Activated CD4-positive, alpha-beta T cell treated with anti-CD3 and anti-CD28 coated beads, Interleukin-2, amount 10 ng/mL, durations not matched to agents 24 days and 14 days (primary cell): ENCODE data around the gene GPR171. TPM values are rescaled to one million over a fixed set of nuclear protein-coding genes. Genes with fewer than 3 reads are reported as not detected.
"Not testable (repeated sequence)": the region's sequence is repeated elsewhere in the genome, so short reads cannot be mapped to it uniquely, and the experiment has no call there.

Experiments
- DNase-seq: peaks from one replicate; pipeline ENCODE4 v3.0.0; 2022
- H3K27ac Mint-ChIP-seq: one replicate; pipeline ENCODE4 v1.8.0; 2022; ENCODE audit warnings: mild to moderate bottlenecking, mixed read lengths
- H3K27me3 Mint-ChIP-seq: one replicate; pipeline ENCODE4 v1.8.0; 2022; ENCODE audit warnings: mixed read lengths
- H3K36me3 Mint-ChIP-seq: one replicate; pipeline ENCODE4 v1.8.0; 2022; ENCODE audit warnings: low read depth, mild to moderate bottlenecking, mixed read lengths
- H3K4me1 Mint-ChIP-seq: one replicate; pipeline ENCODE4 v1.8.0; 2021; ENCODE audit warnings: mixed read lengths
- H3K4me3 Mint-ChIP-seq: one replicate; pipeline ENCODE4 v1.8.0; 2022; ENCODE audit warnings: mild to moderate bottlenecking, moderate library complexity, mixed read lengths
- H3K9me3 Mint-ChIP-seq: one replicate; pipeline ENCODE4 v1.8.0; 2021; ENCODE audit warnings: mixed read lengths
- intact Hi-C: fragments of 100-400 bp; cut with micrococcal nuclease; formaldehyde crosslinking; loops from one replicate; pipeline ENCODE4 v1.15.1; 2023
- total RNA-seq: library from RNA; stranded (reverse); gene quantifications from 2 replicates; pipeline ENCODE4 v1.2.3, GENCODE V29; 2022

Gene GPR171
- 159 and 164 TPM in 2 replicates for total RNA-seq

DNA sequence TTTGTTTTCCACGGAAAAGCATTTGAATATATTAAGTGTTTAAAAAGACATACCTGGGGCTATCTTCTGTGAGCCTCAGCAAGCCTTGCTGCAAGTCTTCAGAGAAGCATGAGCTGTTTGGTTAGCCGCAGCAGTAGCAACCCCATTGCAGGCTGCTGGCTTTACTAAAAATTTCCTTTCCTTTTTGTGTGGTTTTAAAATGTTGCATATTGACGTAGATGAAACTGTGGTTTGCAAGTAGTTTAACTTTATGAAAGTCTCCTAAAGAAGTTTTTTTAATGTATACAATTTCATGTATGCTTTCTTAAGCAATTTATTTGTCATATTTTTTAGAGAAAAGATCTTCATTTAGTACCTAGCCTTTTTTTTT, at the start of gene GPR171:
Gene GPR171 (minus strand): TSS at position 166 of the 370 bp plus-strand sequence. CDS start 3,830 bp downstream, outside the sequence.
- Mint-ChIP-seq H3K4me3 (peak within 1 kb of the TSS; percentile 89), H3K27ac (peak within 1 kb of the TSS; percentile 99), H3K36me3 (peaks cover 47% of the 10 kb centered on the region), H3K9me3 (no peaks in the 10 kb centered on the region), H3K27me3 (no peaks in the 10 kb centered on the region), H3K4me1 (peaks cover 52% of the 10 kb centered on the region)
- intact Hi-C loops = loop anchor here (1.0 to 5.0 kb wide), 11 partner anchors 8 to 1099 kb away; partner anchors contain the start of genes EIF2A, SELENOT, SERP1 and TSC22D2
- DNase-seq = peak; percentile 93

DNA sequence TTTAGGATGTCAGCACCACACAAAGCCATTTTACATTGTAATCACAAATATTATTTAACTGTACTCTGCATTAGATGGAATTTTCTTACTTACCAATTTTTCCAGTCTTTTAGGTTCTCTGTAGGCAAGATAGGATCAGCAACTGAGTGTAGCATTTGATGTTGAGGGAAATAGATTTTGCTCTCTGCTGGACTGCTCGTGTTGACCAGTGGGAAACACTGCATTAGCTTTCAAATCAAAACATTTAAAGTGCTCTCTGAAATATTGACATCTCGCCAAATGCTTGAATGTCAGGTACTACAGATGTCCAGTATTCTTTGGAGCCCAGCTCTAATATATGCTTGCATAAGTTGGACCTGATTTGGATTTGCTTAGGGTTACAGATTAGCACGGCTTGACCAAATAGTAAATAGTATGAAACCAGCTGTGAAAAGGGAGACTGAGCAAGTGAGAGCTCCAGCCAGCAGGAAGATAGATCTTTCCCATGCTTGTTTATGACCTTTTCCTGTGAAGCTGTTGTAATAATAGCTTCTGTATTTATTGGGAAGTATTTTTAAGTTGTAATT, 45.8 kb upstream of the GPR171 start:
- Mint-ChIP-seq H3K4me3 (no peak overlapping the region), H3K4me1 (no peaks in the 10 kb centered on the region), H3K27me3 (peaks cover 40% of the 10 kb centered on the region), H3K9me3 (peaks cover 5% of the 10 kb centered on the region), H3K27ac (no peak overlapping the region), H3K36me3 (no peaks in the 10 kb centered on the region)
- intact Hi-C loops = no loop called here
- DNase-seq = no peak

DNA sequence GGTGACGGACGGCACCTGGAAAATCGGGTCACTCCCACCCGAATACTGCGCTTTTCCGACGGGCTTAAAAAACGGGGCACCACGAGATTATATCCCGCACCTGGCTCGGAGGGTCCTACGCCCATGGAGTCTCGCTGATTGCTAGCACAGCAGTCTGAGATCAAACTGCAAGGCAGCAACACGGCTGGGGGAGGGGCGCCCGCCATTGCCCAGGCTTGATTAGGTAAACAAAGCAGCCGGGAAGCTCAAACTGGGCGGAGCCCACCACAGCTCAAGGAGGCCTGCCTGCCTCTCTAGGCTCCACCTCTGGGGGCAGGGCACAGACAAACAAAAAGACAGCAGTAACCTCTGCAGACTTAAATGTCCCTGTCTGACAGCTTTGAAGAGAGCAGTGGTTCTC, 39.0 kb upstream of the GPR171 start:
- intact Hi-C loops, H3K9me3 Mint-ChIP-seq, DNase-seq, H3K4me3 Mint-ChIP-seq, H3K27ac Mint-ChIP-seq, H3K36me3 Mint-ChIP-seq, H3K4me1 Mint-ChIP-seq, H3K27me3 Mint-ChIP-seq: not testable (repeated sequence)

GRCh38 chr3:151236736-151237135, 33.7 kb upstream of the GPR171 start:
- H3K27me3 Mint-ChIP-seq = no peaks in the 10 kb centered on the region
- no peaks in the 10 kb centered on the region for H3K9me3 Mint-ChIP-seq
- no peak overlapping the region for H3K4me3 Mint-ChIP-seq
- H3K4me1 Mint-ChIP-seq = peaks cover 5% of the 10 kb centered on the region
- DNase-seq = no peak
- no peak overlapping the region for H3K27ac Mint-ChIP-seq
- H3K36me3 Mint-ChIP-seq = no peaks in the 10 kb centered on the region
- intact Hi-C loops = no loop called here

- intact Hi-C loops = no loop called here
- no peak overlapping the region for H3K4me3 Mint-ChIP-seq
- H3K36me3 Mint-ChIP-seq = no peaks in the 10 kb centered on the region
- H3K27ac Mint-ChIP-seq = no peak overlapping the region
- H3K4me1 Mint-ChIP-seq = peaks cover 5% of the 10 kb centered on the region
- H3K9me3 Mint-ChIP-seq = no peaks in the 10 kb centered on the region
- DNase-seq = no peak
- no peaks in the 10 kb centered on the region for H3K27me3 Mint-ChIP-seq
Observed at GRCh38 chr3:151236316-151236715, 33.3 kb upstream of the GPR171 start.

DNA sequence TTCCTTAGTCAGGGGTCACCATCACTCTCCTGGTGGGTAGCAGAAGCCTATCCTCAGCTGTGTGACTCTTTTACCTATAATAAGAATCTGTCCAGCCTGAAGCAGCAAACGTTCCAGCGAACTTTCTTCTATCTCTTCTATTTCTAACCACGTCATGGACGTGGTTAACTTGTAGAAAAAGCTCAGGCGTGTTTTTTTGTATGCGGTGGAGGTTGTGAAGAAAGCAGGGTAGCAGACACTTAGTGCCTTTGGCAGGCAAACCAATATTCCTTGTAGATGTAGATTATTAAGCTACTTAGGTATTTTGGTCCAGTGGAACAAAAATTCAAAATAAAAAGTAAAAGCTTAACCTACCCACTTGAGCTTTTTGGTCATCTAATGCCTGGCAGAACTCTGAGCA, 31.8 kb upstream of the GPR171 start:
- H3K36me3 Mint-ChIP-seq = no peaks in the 10 kb centered on the region
- no peaks in the 10 kb centered on the region for H3K27me3 Mint-ChIP-seq
- H3K27ac Mint-ChIP-seq = no peak overlapping the region
- peaks cover 15% of the 10 kb centered on the region for H3K4me1 Mint-ChIP-seq
- no peak overlapping the region for H3K4me3 Mint-ChIP-seq
- H3K9me3 Mint-ChIP-seq = no peaks in the 10 kb centered on the region
- DNase-seq = no peak
- intact Hi-C loops = no loop called here

- peaks cover 24% of the 10 kb centered on the region for H3K4me1 Mint-ChIP-seq
- H3K27me3 Mint-ChIP-seq = no peaks in the 10 kb centered on the region
- intact Hi-C loops = no loop called here
- H3K36me3 Mint-ChIP-seq = no peaks in the 10 kb centered on the region
- no peak overlapping the region for H3K4me3 Mint-ChIP-seq
- peak; percentile 34 for DNase-seq
- H3K9me3 Mint-ChIP-seq = no peaks in the 10 kb centered on the region
- H3K27ac Mint-ChIP-seq = no peak overlapping the region
Observed at GRCh38 chr3:151232991-151233390, 30.0 kb upstream of the GPR171 start.

GRCh38 chr3:151232403-151232802, 29.4 kb upstream of the GPR171 start:
- H3K36me3 Mint-ChIP-seq, DNase-seq, H3K27ac Mint-ChIP-seq, H3K27me3 Mint-ChIP-seq, intact Hi-C loops, H3K9me3 Mint-ChIP-seq, H3K4me3 Mint-ChIP-seq: not testable (repeated sequence)
- peaks cover 30% of the 10 kb centered on the region for H3K4me1 Mint-ChIP-seq

- Mint-ChIP-seq H3K27ac (peak overlapping the region; percentile 44), H3K27me3 (no peaks in the 10 kb centered on the region), H3K4me1 (peaks cover 47% of the 10 kb centered on the region), H3K36me3 (peaks cover 4% of the 10 kb centered on the region), H3K9me3 (no peaks in the 10 kb centered on the region), H3K4me3 (peak overlapping the region; percentile 27)
- intact Hi-C loops = no loop called here
- DNase-seq = peak; percentile 68
Observed at GRCh38 chr3:151230646-151231045, 27.6 kb upstream of the GPR171 start.

DNA sequence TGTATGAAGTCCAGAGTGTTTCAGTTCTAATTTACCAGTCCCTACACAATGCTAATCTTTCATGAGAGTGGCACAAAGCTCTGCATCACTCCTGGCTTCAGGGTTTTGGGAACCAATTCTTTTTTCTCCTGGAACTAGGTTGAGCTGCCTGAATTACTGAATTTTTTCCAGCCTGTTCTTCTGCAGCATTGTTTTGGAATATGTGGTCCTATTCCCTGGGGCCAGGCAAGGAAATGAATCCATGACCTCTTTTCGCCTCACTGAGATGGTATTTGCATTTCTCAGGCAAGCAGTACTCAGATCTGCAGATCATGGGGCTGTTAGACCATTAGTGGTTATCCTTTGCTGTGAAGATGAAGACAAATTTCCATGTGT, 25.6 kb upstream of the GPR171 start:
- H3K4me1 Mint-ChIP-seq = peaks cover 56% of the 10 kb centered on the region
- H3K36me3 Mint-ChIP-seq = peaks cover 6% of the 10 kb centered on the region
- no peaks in the 10 kb centered on the region for H3K27me3 Mint-ChIP-seq
- peak overlapping the region; percentile 74 for H3K27ac Mint-ChIP-seq
- H3K4me3 Mint-ChIP-seq = peak overlapping the region; percentile 18
- H3K9me3 Mint-ChIP-seq = no peaks in the 10 kb centered on the region
- DNase-seq = no peak
- intact Hi-C loops = loop anchor here (5.0 kb wide), 1 partner anchor 689 kb away; no protein-coding TSS in a partner anchor

DNA sequence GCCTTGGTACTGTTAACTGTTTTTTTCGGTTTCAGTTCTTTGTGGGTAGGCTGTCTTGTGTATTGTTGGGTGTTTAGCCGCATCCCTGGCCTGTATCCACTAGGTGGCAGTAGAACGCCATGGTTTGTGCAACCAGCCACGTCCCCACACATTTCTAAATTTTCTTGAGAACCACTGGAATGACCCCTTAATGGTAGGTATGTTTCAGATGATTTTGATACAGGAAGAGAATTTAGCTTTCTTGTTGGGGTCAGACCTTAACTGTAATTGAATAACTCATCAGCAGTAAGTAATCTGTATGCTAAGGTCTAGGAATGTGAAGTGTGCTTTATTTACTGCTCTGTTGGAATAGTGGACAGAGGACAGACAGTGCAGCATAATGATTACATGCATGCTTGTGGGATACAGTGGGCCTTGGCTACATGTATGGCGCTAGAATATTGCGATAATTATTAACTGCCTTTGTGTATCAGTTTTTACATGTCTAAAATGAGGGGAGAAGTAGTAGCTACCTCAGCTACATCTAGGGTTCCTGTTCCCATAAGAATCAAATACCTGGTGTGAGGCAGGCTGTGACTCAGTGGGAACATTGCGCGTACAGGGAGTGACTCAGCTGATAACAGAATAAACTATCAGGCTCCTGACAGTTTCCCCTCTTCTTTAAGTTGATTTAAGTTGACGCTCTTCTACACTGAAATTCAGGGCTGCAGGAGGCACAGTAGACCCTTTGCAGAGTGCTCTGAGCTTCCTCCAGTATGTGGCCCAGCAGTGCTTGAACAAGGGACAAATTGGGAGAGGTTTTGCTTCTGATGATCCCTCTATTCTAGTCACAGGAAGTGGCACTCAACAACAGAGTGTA, 25.0 kb upstream of the GPR171 start:
- H3K9me3 Mint-ChIP-seq = no peaks in the 10 kb centered on the region
- intact Hi-C loops = loop anchor here (1.0 to 5.0 kb wide), 11 partner anchors 18 to 689 kb away; partner anchors contain the start of gene P2RY14
- no peaks in the 10 kb centered on the region for H3K27me3 Mint-ChIP-seq
- peaks cover 56% of the 10 kb centered on the region for H3K4me1 Mint-ChIP-seq
- peak overlapping the region; percentile 74 for H3K27ac Mint-ChIP-seq
- DNase-seq = peak; percentile 94
- H3K4me3 Mint-ChIP-seq = peak overlapping the region; percentile 44
- H3K36me3 Mint-ChIP-seq = peaks cover 6% of the 10 kb centered on the region

- peaks cover 3% of the 10 kb centered on the region for H3K9me3 Mint-ChIP-seq
- no peak for DNase-seq
- H3K36me3 Mint-ChIP-seq = peaks cover 9% of the 10 kb centered on the region
- H3K27me3 Mint-ChIP-seq = no peaks in the 10 kb centered on the region
- peak overlapping the region; percentile 74 for H3K27ac Mint-ChIP-seq
- peaks cover 56% of the 10 kb centered on the region for H3K4me1 Mint-ChIP-seq
- H3K4me3 Mint-ChIP-seq = peak overlapping the region; percentile 44
- intact Hi-C loops = loop anchor here (1.0 to 5.0 kb wide), 11 partner anchors 17 to 690 kb away; partner anchors contain the start of gene P2RY14
Observed at GRCh38 chr3:151227266-151227806, 24.3 kb upstream of the GPR171 start.

DNA sequence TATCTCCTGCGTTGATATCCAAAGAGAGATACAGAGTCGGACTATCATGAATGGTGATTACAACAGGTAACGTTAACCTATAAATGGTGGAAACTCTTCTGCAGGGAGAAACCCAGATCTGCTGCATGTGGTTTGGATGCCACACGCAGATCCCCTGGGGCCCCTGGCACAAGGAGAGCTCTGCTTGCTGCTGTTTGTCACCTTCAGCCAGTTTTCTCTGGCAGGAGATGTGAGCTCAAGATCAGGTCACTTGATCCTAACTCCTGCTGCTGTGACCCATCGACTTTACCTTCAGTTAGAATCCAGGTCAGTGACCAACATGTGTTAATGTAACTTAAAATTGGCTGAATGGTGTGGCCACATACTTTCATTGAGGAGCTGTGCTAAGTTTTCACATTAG, 23.8 kb upstream of the GPR171 start:
- Mint-ChIP-seq H3K27ac (no peak overlapping the region), H3K36me3 (peaks cover 13% of the 10 kb centered on the region), H3K4me1 (peaks cover 56% of the 10 kb centered on the region), H3K9me3 (peaks cover 8% of the 10 kb centered on the region), H3K4me3 (no peak overlapping the region), H3K27me3 (no peaks in the 10 kb centered on the region)
- DNase-seq = peak; percentile 56
- intact Hi-C loops = loop anchor here (1.0 to 5.0 kb wide), 11 partner anchors 17 to 690 kb away; partner anchors contain the start of gene P2RY14

DNA sequence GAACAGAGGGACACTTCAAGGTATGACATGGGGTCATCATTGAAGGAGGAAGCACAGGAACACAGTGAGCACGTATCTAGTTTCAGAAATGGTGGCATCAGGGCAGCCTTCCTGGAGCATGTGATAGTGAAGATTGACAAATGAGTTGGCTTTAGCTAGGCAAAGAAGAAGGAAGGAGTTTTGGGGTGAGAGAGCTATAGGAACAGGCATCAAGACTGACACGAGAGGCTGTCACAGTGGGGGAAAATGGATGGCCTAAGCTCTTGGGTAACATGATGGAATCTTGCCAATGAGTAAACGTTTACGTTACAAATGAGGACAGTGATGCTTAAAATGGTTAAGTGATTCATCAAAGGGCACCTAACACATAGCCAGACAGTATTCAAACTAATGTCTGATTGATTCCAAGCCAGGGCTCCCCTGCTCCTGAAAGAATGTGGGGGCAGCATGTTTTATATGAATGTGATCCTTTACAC, 23.1 kb upstream of the GPR171 start:
- H3K27me3 Mint-ChIP-seq = no peaks in the 10 kb centered on the region
- H3K27ac Mint-ChIP-seq = peak overlapping the region; percentile 87
- H3K36me3 Mint-ChIP-seq = peaks cover 18% of the 10 kb centered on the region
- H3K9me3 Mint-ChIP-seq = peaks cover 8% of the 10 kb centered on the region
- no peak for DNase-seq
- peak overlapping the region; percentile 36 for H3K4me3 Mint-ChIP-seq
- peaks cover 56% of the 10 kb centered on the region for H3K4me1 Mint-ChIP-seq
- intact Hi-C loops = loop anchor here (2.0 to 5.0 kb wide), 5 partner anchors 35 to 691 kb away; no protein-coding TSS in a partner anchor
